T-helper 1 cell treated with Interleukin-12 subunit alpha and Interleukin-12 subunit beta and Interleukin-4 antibody, amounts not matched to agents 30 μg/mL and 1 μg/mL, for 36 hours (primary cell): ENCODE measurements around the gene INHA.

Source experiments
- H3K27ac Mint-ChIP-seq: one replicate; pipeline ENCODE4 v1.8.0; 2021; ENCODE audit warnings: mild to moderate bottlenecking, mixed read lengths
- H3K27me3 Mint-ChIP-seq: one replicate; pipeline ENCODE4 v1.8.0; 2021; ENCODE audit warnings: low read depth, mixed read lengths
- H3K36me3 Mint-ChIP-seq: one replicate; pipeline ENCODE4 v1.8.0; 2021; ENCODE audit warnings: low read depth, mixed read lengths
- H3K4me1 Mint-ChIP-seq: one replicate; pipeline ENCODE4 v1.8.0; 2021; ENCODE audit warnings: low read depth, mixed read lengths
- H3K4me3 Mint-ChIP-seq: one replicate; pipeline ENCODE4 v1.8.0; 2021; ENCODE audit warnings: mild to moderate bottlenecking, moderate library complexity, mixed read lengths
- H3K9me3 Mint-ChIP-seq: one replicate; pipeline ENCODE4 v1.8.0; 2021; ENCODE audit warnings: mixed read lengths

The INHA gene

DNA sequence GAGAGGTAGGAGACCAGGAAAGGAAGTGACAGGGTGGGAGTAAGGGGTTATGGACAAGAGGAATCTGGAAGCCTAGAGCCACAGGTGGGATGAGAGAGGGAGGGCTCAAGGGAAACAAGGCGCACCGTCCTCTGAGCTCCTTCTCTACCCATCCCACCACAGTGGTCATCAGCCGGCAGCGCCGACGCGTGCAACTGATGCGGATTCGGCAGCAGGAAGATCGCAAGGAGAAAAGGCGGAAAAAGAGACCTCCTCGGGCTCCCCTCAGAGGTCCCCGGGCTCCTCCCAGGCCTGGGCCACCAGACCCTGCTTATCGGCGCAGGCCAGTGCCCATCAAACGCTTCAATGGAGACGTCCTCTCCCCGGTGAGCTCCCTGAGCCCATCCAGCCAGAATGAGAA is 23.1 kb upstream of the INHA start:
- Mint-ChIP-seq H3K27ac (no peak overlapping the region), H3K4me3 (no peak overlapping the region), H3K4me1 (peaks cover 8% of the 10 kb centered on the region), H3K36me3 (no peaks in the 10 kb centered on the region), H3K9me3 (no peaks in the 10 kb centered on the region), H3K27me3 (peaks cover 48% of the 10 kb centered on the region)

DNA sequence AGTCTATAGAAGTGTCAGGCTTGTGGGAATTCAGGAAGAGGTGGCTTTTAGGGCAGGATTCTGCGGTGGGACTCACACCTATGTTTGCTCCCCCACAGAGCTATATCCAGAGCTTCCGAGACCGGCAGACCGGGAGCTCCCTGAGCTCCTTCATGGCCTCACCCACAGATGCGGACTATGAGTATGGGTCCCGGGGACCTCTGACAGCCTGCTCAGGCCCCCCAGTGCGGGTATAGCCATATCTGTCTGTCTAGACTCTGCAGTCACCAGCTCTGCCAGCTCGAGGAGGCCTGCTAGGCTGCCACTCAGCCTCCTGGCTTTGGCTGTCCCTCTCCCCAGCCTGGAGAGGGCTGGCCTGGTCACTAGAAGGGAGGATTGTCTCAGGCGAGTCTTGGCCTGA is 22.5 kb upstream of the INHA start:
- peaks cover 46% of the 10 kb centered on the region for H3K27me3 Mint-ChIP-seq
- no peaks in the 10 kb centered on the region for H3K9me3 Mint-ChIP-seq
- no peaks in the 10 kb centered on the region for H3K36me3 Mint-ChIP-seq
- no peak overlapping the region for H3K4me3 Mint-ChIP-seq
- no peak overlapping the region for H3K27ac Mint-ChIP-seq
- peaks cover 6% of the 10 kb centered on the region for H3K4me1 Mint-ChIP-seq

DNA sequence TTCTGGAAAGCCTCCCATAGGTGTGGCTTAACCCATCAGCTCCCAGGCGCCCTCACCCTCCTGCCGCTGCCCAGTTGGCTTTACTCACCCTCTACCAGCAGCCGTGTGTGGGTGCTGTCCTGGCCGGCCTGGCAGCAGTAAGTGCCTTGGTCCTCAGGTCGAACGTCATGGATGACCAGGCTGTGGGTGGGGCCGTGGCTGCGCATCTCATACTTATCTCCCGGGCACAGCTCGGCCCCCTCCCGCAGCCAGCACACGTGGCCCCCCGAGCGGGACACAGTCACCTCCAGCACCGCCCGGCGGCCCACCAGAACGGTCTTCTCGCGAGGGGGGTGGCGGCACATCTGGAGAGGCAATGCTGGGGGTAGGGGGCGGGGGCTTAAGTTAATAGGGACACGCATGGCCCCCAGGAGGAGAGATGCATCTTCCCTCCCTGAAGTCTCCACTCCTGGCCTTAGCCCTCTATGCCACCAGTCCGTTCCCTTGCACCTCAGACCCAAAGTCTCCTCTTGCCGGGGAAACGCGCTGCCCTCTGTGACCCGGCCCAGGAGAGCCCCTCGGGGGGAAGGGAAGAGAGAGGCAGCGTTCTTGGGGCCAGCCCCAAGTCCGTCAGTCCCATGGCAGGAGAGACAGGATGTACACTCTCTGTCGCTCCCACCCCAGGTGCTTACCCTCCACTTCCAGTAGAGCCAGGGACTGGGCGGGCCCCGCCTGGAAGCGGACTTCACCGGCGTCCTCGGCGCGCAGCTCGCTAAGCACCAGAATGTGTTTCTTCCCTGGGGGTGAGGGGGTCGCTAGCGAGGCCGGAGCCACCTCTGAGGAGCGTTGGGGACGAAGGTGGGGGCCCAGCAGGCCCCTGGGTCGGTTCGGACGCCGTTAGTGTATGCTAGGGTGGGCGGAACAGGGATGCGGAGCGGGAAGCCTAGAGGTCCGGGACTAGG is 20.4 kb upstream of the INHA start:
- H3K4me3 Mint-ChIP-seq, result peak overlapping the region; percentile 72
- H3K36me3 Mint-ChIP-seq, result no peaks in the 10 kb centered on the region
- peak overlapping the region; percentile 11 for H3K27ac Mint-ChIP-seq
- no peaks in the 10 kb centered on the region for H3K9me3 Mint-ChIP-seq
- H3K4me1 Mint-ChIP-seq, result peaks cover 6% of the 10 kb centered on the region
- peaks cover 31% of the 10 kb centered on the region for H3K27me3 Mint-ChIP-seq

DNA sequence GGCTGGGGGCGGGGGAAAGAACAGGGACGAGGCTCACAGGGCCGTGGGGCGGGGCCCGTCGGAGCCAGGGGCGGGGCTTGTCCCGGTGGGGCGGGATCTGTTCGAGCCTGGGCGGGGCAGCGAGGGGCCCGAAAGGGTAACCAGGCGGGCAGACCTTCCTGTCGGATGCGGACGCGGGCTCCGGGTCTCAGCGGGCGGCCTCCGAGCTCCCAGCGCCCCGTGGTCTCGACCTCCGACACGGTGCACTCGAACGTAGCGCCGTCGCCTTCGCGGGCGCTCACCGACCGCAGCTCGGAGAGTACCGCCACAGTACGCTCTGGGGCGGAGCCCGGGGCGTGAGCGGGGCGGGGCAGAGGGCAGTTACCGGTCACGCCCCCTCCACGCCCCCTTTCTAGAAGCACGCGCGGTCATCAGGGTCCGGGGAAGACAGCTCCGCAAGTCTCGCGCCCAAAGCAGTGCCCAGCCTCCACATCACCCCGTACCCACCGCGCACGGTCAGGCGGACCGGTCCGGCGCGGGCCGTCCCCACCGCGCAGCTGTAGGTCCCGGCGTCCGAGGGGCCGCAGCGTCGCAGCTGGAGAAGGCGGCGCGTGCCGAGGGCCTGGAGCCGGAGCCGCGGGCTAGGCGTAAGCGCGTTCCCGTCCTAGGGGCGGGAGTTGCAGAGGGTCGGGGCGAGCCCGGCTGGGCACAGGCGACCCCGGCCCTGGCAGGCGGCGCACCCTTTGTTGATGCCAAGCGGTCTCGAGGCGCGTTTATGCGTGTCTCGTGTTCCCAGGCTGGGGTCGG is 19.5 kb upstream of the INHA start:
- Mint-ChIP-seq H3K9me3 (no peaks in the 10 kb centered on the region), H3K4me3 (peak overlapping the region; percentile 72), H3K4me1 (peaks cover 6% of the 10 kb centered on the region), H3K27ac (no peak overlapping the region), H3K36me3 (no peaks in the 10 kb centered on the region), H3K27me3 (peaks cover 31% of the 10 kb centered on the region)

DNA sequence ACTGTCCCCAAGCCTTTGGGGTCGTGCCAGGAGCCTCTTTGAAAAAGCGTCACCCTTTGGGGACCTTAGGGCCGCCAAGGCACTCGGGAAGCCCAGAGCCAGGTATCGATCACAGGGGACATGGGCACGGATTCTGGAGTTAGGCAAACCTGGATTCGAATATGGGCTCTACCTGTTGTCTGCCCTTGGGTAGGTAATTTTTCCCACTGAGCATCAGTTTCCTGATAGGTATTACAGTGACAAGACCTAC is 19.0 kb upstream of the INHA start:
- Mint-ChIP-seq H3K27ac (no peak overlapping the region), H3K4me3 (no peak overlapping the region)

DNA sequence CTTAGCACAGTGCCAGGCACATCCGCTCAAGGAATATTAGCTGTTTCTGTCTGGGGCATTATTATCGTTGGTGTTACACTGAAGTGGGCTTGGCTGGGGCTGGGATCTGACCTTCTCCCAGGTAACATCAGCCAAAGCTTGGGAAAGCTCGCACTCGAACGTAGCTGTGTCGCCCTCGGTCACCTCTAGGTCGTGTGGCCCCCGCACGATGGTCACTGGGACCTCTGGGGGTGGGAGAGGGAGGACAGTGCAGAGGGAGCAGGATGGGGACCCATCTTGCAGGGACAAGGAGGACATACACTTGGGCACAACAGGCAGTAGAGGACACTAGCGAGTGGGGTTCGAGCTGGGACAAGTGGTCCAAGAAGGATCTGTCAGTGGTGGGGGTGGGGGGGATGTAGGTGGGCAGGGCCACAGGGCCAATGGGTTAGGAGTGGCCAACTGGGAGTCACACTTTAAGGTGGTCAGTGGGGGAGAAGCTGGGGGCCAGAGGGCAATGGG is 18.6 kb upstream of the INHA start:
- Mint-ChIP-seq H3K36me3 (no peaks in the 10 kb centered on the region), H3K27ac (no peak overlapping the region), H3K27me3 (peaks cover 27% of the 10 kb centered on the region), H3K4me1 (peaks cover 6% of the 10 kb centered on the region), H3K4me3 (no peak overlapping the region), H3K9me3 (no peaks in the 10 kb centered on the region)

More for the DNA sequence above, 19.0 kb upstream of the INHA start:
- peaks cover 6% of the 10 kb centered on the region for H3K4me1 Mint-ChIP-seq
- H3K9me3 Mint-ChIP-seq, result no peaks in the 10 kb centered on the region
- H3K36me3 Mint-ChIP-seq, result no peaks in the 10 kb centered on the region
- H3K27me3 Mint-ChIP-seq, result peaks cover 31% of the 10 kb centered on the region

DNA sequence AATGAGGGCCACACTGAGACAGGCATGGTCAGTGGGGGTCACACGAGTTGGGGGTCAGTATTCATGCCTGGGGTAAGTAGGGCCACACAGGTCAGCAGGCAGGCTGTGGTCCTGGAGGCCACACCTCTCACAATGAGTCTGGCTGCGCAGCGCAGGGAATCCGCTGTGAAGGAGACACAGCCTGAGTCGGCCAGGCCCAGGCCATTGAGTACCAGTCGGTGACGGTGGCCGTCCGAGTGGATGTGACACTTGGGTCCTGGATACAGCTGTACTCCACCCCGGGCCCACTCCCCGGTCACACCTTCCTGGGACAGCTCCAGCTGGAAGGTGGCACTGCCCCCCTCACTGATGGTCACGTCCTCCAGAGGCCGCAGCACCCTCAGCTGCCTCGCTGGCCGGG is 17.8 kb upstream of the INHA start:
- Mint-ChIP-seq H3K27ac (no peak overlapping the region), H3K9me3 (no peaks in the 10 kb centered on the region), H3K36me3 (no peaks in the 10 kb centered on the region), H3K27me3 (peaks cover 26% of the 10 kb centered on the region), H3K4me1 (peaks cover 6% of the 10 kb centered on the region), H3K4me3 (no peak overlapping the region)

DNA sequence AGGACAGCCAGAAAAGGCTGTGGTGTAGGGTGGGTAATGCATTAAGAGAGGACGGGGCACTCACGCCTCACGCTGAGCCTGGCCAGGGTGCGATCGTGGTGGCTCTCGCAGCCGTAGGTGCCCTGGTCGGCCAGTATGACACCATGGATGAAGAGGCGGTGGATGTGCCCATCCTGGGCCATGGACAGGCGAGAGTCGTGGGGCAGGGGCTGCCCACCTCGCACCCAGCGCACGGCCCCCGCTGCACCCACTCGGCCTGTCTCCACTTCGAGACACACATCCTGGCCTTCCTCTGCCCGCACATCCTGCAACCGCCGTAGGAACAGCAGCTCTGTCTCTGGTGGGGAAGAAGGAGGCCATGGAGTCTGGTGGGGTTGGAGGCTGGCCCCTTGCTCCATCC is 16.2 kb upstream of the INHA start:
- peaks cover 20% of the 10 kb centered on the region for H3K27me3 Mint-ChIP-seq
- H3K4me1 Mint-ChIP-seq, result peaks cover 3% of the 10 kb centered on the region
- H3K27ac Mint-ChIP-seq, result no peak overlapping the region
- no peak overlapping the region for H3K4me3 Mint-ChIP-seq
- no peaks in the 10 kb centered on the region for H3K9me3 Mint-ChIP-seq
- H3K36me3 Mint-ChIP-seq, result no peaks in the 10 kb centered on the region

DNA sequence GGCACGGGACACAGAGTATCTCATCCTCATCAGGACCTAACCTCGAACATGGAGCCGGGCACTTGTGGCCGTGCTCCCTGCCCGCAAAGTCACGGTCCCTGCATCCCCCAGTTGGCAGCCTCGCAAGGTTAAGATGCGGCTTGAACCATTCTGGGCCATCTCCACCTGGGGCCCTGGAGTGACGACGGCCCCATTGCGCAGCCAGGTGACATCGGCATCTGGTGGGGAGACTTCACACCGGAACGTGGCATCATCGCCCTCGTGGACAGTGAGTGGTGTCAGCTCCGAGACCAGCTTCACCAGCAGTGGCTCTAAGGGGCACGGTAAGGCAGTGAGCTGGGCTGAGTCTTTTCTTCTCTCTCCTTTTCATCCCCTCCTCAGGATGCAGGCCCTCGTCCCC is 15.7 kb upstream of the INHA start:
- H3K27me3 Mint-ChIP-seq, result peaks cover 17% of the 10 kb centered on the region

DNA sequence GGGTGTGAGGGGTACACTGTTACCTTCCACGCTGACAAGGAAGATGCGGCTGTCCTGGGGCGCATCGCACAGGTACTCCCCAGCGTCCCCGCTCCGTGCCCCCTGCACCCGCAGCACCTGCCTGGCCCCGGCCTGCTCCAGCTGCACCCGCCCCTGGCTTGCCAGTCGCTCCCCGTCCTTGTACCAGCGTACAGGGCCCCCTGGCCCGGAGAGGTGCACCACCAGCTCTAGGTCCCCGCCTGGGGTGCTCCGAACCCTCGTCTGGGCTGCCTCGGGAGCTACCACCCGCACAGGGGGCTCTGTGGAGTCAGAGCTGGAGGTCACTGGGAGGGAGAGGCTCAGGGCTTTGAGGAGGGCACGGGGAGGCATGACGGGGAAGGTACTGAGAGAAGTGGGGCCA is 14.8 kb upstream of the INHA start:
- H3K36me3 Mint-ChIP-seq, result no peaks in the 10 kb centered on the region
- H3K27ac Mint-ChIP-seq, result no peak overlapping the region
- no peaks in the 10 kb centered on the region for H3K9me3 Mint-ChIP-seq
- H3K27me3 Mint-ChIP-seq, result peaks cover 12% of the 10 kb centered on the region
- no peak overlapping the region for H3K4me3 Mint-ChIP-seq
- H3K4me1 Mint-ChIP-seq, result no peaks in the 10 kb centered on the region

More for the DNA sequence above, 15.7 kb upstream of the INHA start:
- Mint-ChIP-seq H3K36me3 (no peaks in the 10 kb centered on the region), H3K27ac (no peak overlapping the region), H3K4me3 (no peak overlapping the region), H3K4me1 (peaks cover 2% of the 10 kb centered on the region), H3K9me3 (no peaks in the 10 kb centered on the region)

DNA sequence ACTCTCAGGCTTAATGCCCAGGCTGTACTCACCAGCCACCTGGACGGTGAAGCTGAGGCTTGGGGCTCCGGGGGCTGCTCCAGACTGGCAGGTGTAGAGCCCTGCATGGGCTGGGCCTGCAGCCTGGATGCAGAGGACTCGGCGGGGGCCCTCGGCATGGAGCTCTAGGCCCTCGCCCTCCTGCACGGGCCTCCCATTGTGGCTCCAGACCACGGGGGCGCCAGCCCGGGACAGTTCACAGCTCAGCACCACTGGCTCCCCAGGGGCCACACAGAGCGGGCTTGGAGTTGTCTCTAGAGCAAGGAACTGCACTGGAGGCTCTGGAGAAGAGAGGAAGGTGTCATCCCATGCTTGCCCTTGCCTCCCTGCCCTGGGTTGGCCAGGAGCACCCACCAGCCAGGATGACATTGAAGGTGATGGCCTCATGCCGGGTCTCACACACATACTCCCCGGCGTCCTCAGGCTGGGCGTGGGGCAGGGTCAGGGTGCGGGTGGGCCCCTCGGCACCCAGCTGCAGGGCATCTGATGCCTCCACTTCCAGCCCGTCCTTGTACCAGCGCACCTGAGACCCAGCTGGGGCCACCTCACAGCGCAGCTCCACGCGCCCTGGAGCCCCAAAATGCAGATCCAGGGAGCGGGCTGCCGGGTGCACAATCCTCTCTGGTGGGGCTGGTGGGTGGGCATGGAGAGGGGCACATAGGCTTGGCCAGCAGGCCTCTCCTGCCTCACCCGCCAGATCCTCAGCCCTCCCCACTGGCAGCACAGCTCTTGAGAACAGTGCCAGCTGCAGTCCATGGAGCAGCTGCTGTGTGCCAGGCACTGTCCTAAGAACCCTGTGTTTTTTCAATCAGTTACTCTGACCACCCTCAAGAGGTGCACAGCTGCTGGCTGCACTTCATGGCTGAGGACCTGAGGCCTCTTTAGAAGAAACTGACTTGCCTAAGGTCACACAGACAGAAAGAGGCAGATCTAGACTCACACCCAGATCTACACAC is 14.0 kb upstream of the INHA start:
- Mint-ChIP-seq H3K36me3 (no peaks in the 10 kb centered on the region), H3K4me3 (no peak overlapping the region), H3K4me1 (no peaks in the 10 kb centered on the region), H3K27ac (no peak overlapping the region), H3K9me3 (no peaks in the 10 kb centered on the region), H3K27me3 (peaks cover 12% of the 10 kb centered on the region)

DNA sequence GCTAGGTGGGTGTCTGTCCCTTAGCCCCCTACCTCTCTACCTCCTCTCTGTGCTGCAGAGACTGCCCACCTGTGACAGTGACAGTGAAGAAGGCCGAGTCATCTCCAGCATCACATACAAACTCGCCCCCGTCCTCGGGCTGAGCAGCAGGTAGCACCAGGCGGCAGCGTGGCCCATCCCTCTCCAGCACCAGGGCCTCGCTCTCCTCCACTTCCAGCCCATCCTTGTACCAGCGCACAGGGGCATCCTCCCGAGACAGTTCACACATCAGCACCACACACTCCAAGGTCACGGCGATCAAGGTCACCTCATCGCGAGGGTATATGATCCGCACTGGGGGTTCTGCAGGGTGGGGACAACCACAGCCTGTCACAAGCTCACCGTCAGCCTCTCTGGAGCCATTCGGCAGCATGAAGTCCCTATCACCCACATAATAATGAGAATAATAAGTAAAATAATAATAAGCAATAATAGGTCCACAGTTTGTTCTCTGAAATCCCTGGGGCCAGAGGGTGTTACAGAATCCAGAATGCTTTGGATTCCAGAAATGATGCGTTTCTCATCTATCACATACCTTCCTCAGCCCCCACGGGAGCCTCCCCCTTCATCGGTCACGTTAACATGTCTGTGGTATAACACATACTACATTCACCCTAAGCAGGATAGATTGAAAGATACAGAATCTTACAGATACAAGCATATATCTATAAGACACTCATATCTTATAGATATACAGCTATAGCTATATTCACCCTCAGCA is 12.8 kb upstream of the INHA start:
- no peak overlapping the region for H3K27ac Mint-ChIP-seq
- no peak overlapping the region for H3K4me3 Mint-ChIP-seq
- H3K27me3 Mint-ChIP-seq, result no peaks in the 10 kb centered on the region
- no peaks in the 10 kb centered on the region for H3K9me3 Mint-ChIP-seq
- H3K4me1 Mint-ChIP-seq, result no peaks in the 10 kb centered on the region
- no peaks in the 10 kb centered on the region for H3K36me3 Mint-ChIP-seq

DNA sequence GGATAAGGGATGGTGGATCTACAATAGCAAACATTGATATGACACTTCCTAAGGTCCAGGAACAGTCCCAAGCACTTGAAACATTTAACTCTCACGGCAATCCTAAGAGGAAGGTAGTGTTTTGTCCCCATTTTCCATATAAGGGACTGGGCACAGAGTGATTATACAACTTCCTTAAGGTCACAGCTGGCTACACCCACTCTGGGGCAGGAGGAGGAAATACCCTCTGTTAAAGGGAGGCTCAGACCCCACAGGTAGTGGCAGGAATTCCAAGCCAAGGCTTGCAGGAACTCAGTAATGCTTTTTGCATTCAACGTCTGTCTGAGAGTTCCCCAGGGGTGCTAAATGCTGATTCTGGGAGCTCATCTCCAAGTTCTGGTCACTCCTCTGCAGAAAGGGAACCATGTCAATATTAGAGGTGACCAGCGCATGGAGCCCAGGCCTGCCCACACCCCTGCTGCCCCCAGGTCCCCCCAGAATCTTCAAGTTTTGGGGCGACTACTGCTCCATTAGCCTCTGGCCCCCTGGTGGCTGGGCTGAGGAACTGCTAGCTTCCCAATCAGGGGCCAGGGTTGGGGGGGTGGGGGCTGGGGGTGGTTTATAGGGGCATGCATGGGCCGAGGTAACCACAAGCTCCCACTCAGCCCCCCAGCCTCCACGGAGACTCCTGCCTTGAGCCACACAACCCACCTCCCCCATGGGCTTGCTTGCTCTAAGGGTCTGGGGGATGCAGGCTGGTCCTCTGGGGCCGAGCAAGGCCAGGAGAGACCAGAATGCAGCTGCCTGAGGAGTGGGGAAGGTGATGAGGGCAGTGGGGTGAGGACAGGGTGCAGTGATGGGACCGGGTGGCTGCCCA is 11.8 kb upstream of the INHA start:
- Mint-ChIP-seq H3K9me3 (no peaks in the 10 kb centered on the region), H3K27me3 (no peaks in the 10 kb centered on the region), H3K4me1 (no peaks in the 10 kb centered on the region)

More for the DNA sequence above, 11.8 kb upstream of the INHA start:
- Mint-ChIP-seq H3K27ac (no peak overlapping the region), H3K4me3 (no peak overlapping the region), H3K36me3 (no peaks in the 10 kb centered on the region)
